NT2/D1 (cell line): ENCODE data around the gene MYH9.

Source experiments
- DNase-seq: peaks from one replicate; pipeline ENCODE4 v3.0.0-alpha.2; 2011; ENCODE audit warnings: low read depth, low spot score
- H3K27me3 ChIP-seq: 2 replicates; pipeline ENCODE4 v1.6.0; 2011; ENCODE audit warnings: mild to moderate bottlenecking; ENCODE audit not compliant: insufficient read length, insufficient read depth
- H3K36me3 ChIP-seq: 2 replicates; pipeline ENCODE4 v1.6.1; 2011; ENCODE audit warnings: mild to moderate bottlenecking, low read length, mixed read lengths; ENCODE audit not compliant: insufficient read depth, insufficient read length
- H3K4me1 ChIP-seq: 2 replicates; pipeline ENCODE4 v1.5.1; 2011; ENCODE audit not compliant: insufficient read depth, insufficient read length
- H3K4me3 ChIP-seq: 2 replicates; pipeline ENCODE4 v1.5.1; 2011; ENCODE audit warnings: low read depth; ENCODE audit not compliant: insufficient read length
- H3K9ac ChIP-seq: 2 replicates; pipeline ENCODE4 v1.6.0; 2011; ENCODE audit warnings: low read depth; ENCODE audit not compliant: insufficient read length
- H3K9me3 ChIP-seq: 2 replicates; pipeline ENCODE4 v1.5.1; 2011; ENCODE audit warnings: mild to moderate bottlenecking, low read length; ENCODE audit not compliant: insufficient read depth
- SUZ12 ChIP-seq: IDR thresholded peaks from 2 replicates; pipeline ENCODE4 v1.6.1; 2011; ENCODE audit not compliant: insufficient read length, insufficient read depth; ENCODE audit errors: extremely low read depth
- YY1 ChIP-seq: IDR thresholded peaks from 2 replicates; pipeline ENCODE4 v1.6.1; 2011; ENCODE audit not compliant: insufficient read length, insufficient read depth
- ZNF274 ChIP-seq: IDR thresholded peaks from 2 replicates; pipeline ENCODE4 v1.6.1; 2011; ENCODE audit warnings: mild to moderate bottlenecking, low read depth, low read length

MYH9 gene

DNA sequence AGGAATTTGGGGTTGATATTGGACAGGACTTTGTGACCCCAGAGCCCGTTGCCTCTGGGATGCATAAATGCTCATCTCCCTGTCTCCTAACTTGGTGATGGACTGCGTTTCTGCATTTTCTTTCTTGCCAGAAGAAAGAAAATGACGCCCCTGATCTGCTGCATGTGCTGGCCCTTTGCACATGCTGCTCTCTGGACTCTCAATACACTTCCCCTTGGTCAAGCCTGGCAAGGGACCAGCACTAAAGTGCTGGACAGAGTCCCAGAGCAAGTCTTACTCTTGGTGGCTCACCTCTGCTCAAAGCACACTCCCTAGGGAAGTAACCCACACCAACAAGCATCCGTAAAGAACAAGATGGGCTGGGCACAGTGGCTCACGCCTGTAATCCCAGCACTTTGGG is 40.7 kb downstream of the MYH9 start:
- DNase-seq, result no peak

DNA sequence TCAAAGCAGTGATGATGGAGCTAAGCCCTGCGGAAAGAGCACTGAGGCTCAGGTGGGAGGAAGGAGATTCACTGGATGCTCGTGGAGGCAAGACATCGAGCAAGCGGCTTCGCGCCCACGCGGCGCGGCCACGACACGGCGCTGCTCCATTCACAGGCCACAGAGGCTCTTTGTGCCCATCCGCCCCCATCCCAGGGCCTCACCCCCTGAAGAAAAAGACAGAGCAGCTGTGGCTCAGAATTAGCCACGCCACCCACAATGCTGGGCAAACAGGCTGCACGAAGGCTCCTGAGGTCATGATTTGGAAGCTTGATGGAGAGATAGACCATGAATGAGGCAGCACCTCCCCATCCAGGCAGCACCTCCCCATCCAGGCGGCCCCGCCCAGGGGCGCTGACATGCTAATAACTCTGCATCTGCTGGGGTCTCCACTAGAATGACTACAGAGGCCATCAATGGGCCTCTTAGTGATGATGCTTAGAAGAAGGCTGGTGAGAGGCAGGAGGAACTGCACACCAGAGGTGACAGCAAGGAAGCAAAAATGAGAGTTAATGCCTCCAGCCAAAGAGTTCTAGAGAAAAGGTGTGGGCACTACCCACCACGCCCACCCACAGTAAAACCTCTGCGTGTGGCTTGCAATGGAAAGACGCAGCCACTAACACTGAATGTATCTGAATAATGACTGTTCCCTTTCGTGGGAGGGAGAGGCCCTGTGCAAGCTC is 43.5 kb downstream of the MYH9 start:
- Histone ChIP-seq H3K36me3 (peaks cover 88% of the 10 kb centered on the region), H3K4me1 (peaks cover 5% of the 10 kb centered on the region), H3K27me3 (no peaks in the 10 kb centered on the region), H3K4me3 (no peak overlapping the region), H3K9ac (no peak overlapping the region), H3K9me3 (no peaks in the 10 kb centered on the region)
- DNase-seq, result no peak
- no peak for TF ChIP-seq ZNF274
- no peak for TF ChIP-seq YY1
- no peak for TF ChIP-seq SUZ12

More for the DNA sequence above, 40.7 kb downstream of the MYH9 start:
- Histone ChIP-seq H3K4me1 (peaks cover 12% of the 10 kb centered on the region), H3K36me3 (peaks cover 63% of the 10 kb centered on the region), H3K9ac (no peak overlapping the region), H3K9me3 (no peaks in the 10 kb centered on the region), H3K27me3 (no peaks in the 10 kb centered on the region), H3K4me3 (no peak overlapping the region)
- TF ChIP-seq ZNF274, result no peak
- TF ChIP-seq YY1, result no peak
- no peak for TF ChIP-seq SUZ12

DNA sequence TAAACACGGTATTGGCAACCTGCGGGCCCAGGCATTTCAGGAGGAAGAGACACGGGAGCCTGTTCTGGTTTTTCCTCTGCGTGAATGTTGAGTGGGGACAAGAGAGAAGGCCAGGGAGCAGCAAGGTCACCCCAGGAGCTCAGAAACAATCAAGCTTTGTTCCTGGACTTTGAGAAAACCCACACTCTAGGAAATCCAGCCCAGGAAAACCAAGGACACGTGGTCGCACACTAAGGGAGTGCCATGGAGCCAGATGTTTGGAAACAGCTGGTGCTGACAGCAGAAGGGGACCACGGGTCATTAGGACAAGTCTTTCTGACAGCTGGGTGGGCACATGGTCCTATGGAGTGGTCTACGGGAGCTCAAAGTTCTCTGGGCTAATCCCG is 44.1 kb downstream of the MYH9 start:
- Histone ChIP-seq H3K4me1 (peaks cover 5% of the 10 kb centered on the region), H3K27me3 (no peaks in the 10 kb centered on the region), H3K36me3 (peaks cover 88% of the 10 kb centered on the region), H3K9me3 (no peaks in the 10 kb centered on the region), H3K9ac (no peak overlapping the region), H3K4me3 (no peak overlapping the region)
- no peak for DNase-seq
- TF ChIP-seq SUZ12, result no peak
- TF ChIP-seq ZNF274, result no peak
- no peak for TF ChIP-seq YY1

DNA sequence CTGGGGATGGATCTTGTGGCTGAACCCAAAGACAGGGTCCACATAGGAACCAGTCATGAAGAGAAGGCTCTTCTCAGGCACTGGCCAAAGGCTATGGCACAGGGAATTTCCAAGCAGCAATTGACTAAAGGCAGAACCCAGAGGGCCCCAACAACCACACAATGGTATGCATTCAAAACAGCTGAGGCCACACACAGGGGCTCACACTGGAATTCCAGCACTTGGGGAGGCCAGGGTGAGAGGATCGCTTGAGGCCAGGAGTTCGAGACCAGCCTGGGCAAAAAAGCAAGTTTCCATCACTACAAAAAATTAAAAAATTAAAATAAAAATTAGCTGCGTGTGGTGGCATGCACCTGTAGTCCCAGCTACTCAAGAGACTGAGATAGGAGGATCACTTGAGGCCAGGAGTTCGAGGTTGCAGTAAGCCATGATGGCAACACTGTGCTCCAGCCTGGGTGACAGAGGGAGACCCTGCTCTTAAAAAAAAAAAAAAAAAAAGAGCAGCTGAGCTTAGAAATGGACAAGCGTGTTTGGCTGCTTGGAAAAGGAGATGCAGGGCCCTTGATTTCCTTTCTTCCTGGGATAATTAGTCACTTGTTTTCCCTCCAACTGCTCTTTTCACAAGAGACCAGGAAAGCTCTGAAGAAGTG is 44.6 kb downstream of the MYH9 start:
- TF ChIP-seq YY1, result no peak
- TF ChIP-seq SUZ12, result no peak
- TF ChIP-seq ZNF274, result no peak
- no peaks in the 10 kb centered on the region for H3K27me3 ChIP-seq
- H3K9me3 ChIP-seq, result no peaks in the 10 kb centered on the region
- H3K36me3 ChIP-seq, result peaks cover 87% of the 10 kb centered on the region
- DNase-seq, result no peak
- H3K4me1 ChIP-seq, result peaks cover 5% of the 10 kb centered on the region
- no peak overlapping the region for H3K4me3 ChIP-seq
- no peak overlapping the region for H3K9ac ChIP-seq

DNA sequence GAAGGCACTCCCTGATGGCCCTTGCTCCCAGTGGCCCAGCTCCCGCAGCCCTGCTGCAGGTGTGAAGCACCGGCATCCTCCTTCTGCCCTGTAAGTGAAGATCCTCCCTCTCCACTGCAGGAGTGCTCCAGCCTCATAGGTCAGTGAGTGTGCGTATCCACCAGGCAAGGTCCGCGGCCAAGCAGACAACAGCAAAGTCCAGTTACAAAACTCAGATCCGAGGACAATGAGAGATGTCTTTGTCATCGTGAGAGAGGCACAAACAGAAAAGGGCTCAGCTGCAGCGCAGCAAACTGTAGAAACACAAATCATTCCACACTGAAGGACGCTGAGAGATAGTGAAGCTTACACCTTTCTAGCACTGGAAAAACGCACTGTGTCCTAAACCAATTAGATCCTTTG is 46.1 kb downstream of the MYH9 start:
- H3K4me3 ChIP-seq, result no peak overlapping the region
- no peak for DNase-seq
- no peak overlapping the region for H3K9ac ChIP-seq
- H3K27me3 ChIP-seq, result no peaks in the 10 kb centered on the region
- TF ChIP-seq ZNF274 (no peak), SUZ12 (no peak)
- H3K9me3 ChIP-seq, result no peaks in the 10 kb centered on the region
- H3K36me3 ChIP-seq, result peaks cover 93% of the 10 kb centered on the region
- H3K4me1 ChIP-seq, result peaks cover 5% of the 10 kb centered on the region

DNA sequence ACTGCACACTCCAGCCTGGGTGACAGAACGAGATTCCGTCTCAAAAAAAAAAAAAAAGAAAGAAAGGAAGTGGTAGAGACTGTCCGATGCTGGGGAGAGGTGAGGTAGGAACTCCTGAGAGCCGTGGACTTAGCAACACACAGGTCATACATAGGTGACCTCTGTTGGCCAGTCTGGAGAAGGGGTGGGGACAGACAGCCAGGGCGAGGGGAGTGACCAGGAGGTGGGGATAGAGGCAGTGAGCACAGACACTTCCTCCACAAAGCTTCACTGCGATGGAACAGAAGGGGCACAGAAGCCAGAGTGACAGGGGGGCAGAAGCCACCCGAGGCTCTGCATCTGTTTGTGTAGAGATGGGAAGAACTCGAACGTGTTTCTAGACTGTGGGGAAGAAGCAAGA is 47.1 kb downstream of the MYH9 start:
- no peaks in the 10 kb centered on the region for H3K27me3 ChIP-seq
- peaks cover 94% of the 10 kb centered on the region for H3K36me3 ChIP-seq
- no peak for DNase-seq
- H3K4me3 ChIP-seq, result no peak overlapping the region
- TF ChIP-seq SUZ12 (no peak), ZNF274 (no peak), YY1 (no peak)
- peaks cover 10% of the 10 kb centered on the region for H3K4me1 ChIP-seq
- no peak overlapping the region for H3K9ac ChIP-seq
- H3K9me3 ChIP-seq, result no peaks in the 10 kb centered on the region

GRCh38 chr22:36339171-36340065 is 48.3 kb downstream of the MYH9 start:
- H3K4me1 ChIP-seq, result peaks cover 10% of the 10 kb centered on the region
- H3K4me3 ChIP-seq, result no peak overlapping the region
- H3K27me3 ChIP-seq, result no peaks in the 10 kb centered on the region
- no peak for TF ChIP-seq YY1
- no peak for TF ChIP-seq ZNF274
- TF ChIP-seq SUZ12, result no peak
- H3K9ac ChIP-seq, result no peak overlapping the region
- no peak for DNase-seq
- H3K36me3 ChIP-seq, result peaks cover 96% of the 10 kb centered on the region
- H3K9me3 ChIP-seq, result no peaks in the 10 kb centered on the region
